BE2C (cell line): ENCODE measurements around the gene EXOC6B.
"Not testable (repeated sequence)": the region's sequence is repeated elsewhere in the genome, so short reads cannot be mapped to it uniquely, and the experiment has no call there.

Source experiments
- DNase-seq: peaks from one replicate; pipeline ENCODE4 v3.0.0-alpha.2; 2020
- H3K27me3 ChIP-seq: fragments of 250-450 bp; sonication (Bioruptor Pico); 2 replicates; pipeline ENCODE4 v1.5.1; 2020; ENCODE audit warnings: mild to moderate bottlenecking
- H3K36me3 ChIP-seq: fragments of 250-450 bp; sonication (Bioruptor Pico); 2 replicates; pipeline ENCODE4 v1.5.1; 2020; ENCODE audit warnings: mild to moderate bottlenecking
- H3K4me1 ChIP-seq: fragments of 250-450 bp; sonication (Bioruptor Pico); 2 replicates; pipeline ENCODE4 v1.5.1; 2020
- H3K4me3 ChIP-seq: 2 replicates; pipeline ENCODE4 v1.5.1; 2011; ENCODE audit warnings: low read depth, low read length
- H3K9me3 ChIP-seq: fragments of 250-450 bp; sonication (Bioruptor Pico); 2 replicates; pipeline ENCODE4 v1.5.1; 2020
- TF ChIP-seq, protein P1 (sequence below): IDR thresholded peaks from 2 replicates; pipeline ENCODE4 v1.5.1; 2012; ENCODE audit warnings: mild to moderate bottlenecking, low read depth, low read length

EXOC6B gene

GRCh38 chr2:72538486-72538885, 287.3 kb downstream of the EXOC6B start:
- DNase-seq: no peak
- Histone ChIP-seq H3K4me1 (no peaks in the 10 kb centered on the region), H3K9me3 (no peaks in the 10 kb centered on the region), H3K4me3 (no peak overlapping the region), H3K36me3 (no peaks in the 10 kb centered on the region), H3K27me3 (no peaks in the 10 kb centered on the region)
- TF ChIP-seq, protein P1, sequence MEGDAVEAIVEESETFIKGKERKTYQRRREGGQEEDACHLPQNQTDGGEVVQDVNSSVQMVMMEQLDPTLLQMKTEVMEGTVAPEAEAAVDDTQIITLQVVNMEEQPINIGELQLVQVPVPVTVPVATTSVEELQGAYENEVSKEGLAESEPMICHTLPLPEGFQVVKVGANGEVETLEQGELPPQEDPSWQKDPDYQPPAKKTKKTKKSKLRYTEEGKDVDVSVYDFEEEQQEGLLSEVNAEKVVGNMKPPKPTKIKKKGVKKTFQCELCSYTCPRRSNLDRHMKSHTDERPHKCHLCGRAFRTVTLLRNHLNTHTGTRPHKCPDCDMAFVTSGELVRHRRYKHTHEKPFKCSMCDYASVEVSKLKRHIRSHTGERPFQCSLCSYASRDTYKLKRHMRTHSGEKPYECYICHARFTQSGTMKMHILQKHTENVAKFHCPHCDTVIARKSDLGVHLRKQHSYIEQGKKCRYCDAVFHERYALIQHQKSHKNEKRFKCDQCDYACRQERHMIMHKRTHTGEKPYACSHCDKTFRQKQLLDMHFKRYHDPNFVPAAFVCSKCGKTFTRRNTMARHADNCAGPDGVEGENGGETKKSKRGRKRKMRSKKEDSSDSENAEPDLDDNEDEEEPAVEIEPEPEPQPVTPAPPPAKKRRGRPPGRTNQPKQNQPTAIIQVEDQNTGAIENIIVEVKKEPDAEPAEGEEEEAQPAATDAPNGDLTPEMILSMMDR: no peak

DNA sequence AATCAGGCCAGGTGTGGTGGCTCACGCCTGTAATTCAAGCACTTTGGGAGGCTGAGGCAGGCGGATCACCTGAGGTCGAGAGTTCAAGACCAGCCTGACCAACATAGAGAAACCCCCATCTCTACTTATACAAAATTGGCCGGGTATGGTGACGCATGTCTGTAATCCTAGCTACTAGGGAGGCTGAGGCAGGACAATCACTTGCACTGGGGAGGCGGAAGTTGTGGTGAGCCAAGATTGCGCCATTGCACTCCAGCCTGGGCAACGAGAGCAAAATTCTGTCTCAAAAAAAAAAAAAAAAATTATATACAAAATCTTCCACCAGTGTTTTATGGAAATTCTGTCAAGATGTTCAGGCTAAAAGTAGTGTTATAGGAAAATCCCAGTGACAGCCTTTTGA, 290.2 kb downstream of the EXOC6B start:
- DNase-seq, H3K4me1 ChIP-seq, H3K9me3 ChIP-seq, H3K27me3 ChIP-seq, H3K4me3 ChIP-seq, H3K36me3 ChIP-seq: not testable (repeated sequence)

GRCh38 chr2:72533765-72534164, 292.1 kb downstream of the EXOC6B start:
- no peaks in the 10 kb centered on the region for H3K4me1 ChIP-seq
- TF ChIP-seq, protein P1: no peak
- no peaks in the 10 kb centered on the region for H3K27me3 ChIP-seq
- H3K9me3 ChIP-seq: no peaks in the 10 kb centered on the region
- H3K4me3 ChIP-seq: no peak overlapping the region
- no peaks in the 10 kb centered on the region for H3K36me3 ChIP-seq
- DNase-seq: no peak

DNA sequence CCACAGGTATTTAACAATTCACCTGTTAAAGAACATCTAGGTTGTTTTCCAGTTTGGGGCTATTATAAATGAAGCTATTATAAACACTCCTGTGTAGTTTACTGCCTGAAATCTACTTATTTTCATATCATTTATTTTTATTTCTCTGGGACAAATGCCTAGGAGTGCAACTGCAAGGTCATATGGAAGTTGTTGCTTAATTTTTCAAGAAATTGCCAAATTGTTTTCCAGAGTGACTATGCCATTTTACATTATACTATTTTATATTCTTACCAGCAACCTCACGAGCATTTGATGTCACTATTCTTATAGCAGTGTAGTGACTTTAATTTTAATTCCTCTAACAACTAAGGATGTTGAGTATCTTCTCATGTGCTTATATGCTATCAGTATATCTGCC, 298.4 kb downstream of the EXOC6B start:
- Histone ChIP-seq H3K9me3 (no peaks in the 10 kb centered on the region), H3K27me3 (no peaks in the 10 kb centered on the region), H3K36me3 (no peaks in the 10 kb centered on the region), H3K4me3 (no peak overlapping the region), H3K4me1 (no peaks in the 10 kb centered on the region)
- TF ChIP-seq, protein P1: no peak
- no peak for DNase-seq

DNA sequence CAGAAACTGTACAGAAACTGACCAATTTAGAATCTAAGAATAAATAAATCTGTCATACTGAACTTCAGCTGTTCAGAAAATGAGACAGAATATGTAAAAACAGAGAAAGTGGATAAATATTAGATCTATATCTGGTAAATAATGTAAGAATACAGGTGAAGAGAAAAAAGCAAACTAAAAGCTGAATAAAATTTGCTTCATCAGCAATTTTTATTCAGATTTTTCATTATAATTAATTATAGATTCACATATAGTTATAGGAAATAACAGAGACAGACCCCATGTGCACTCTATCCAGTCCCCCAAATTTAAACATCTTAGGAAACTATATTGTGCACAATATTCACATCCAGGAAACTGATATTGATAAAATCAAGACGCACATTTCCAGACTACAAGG, 299.2 kb downstream of the EXOC6B start:
- no peaks in the 10 kb centered on the region for H3K9me3 ChIP-seq
- H3K27me3 ChIP-seq: no peaks in the 10 kb centered on the region
- no peak for DNase-seq
- no peak overlapping the region for H3K4me3 ChIP-seq
- TF ChIP-seq, protein P1: no peak
- H3K36me3 ChIP-seq: no peaks in the 10 kb centered on the region
- no peaks in the 10 kb centered on the region for H3K4me1 ChIP-seq

DNA sequence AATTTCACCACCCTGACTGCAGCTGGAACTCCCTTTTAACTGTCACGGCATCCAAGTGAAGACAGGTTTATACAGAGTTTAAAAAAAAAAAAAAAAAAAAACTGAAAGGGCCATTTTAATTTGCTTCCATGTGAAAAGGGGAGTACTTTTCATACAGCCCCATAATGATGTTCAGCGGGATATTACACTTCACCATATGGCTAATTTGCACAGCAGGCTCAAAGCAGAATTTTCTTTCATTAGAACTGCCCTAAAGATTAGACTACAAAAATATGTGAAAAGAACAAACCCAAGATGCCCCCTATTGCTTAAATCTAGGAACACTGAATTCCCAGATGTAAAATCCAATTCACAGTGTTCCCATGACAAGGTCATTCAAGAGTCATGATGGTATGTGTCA, 301.8 kb downstream of the EXOC6B start:
- no peak for DNase-seq
- TF ChIP-seq, protein P1: no peak
- no peaks in the 10 kb centered on the region for H3K4me1 ChIP-seq
- no peaks in the 10 kb centered on the region for H3K36me3 ChIP-seq
- H3K27me3 ChIP-seq: no peaks in the 10 kb centered on the region
- no peak overlapping the region for H3K4me3 ChIP-seq
- no peaks in the 10 kb centered on the region for H3K9me3 ChIP-seq

GRCh38 chr2:72515696-72516095, 310.1 kb downstream of the EXOC6B start:
- H3K4me1 ChIP-seq: no peaks in the 10 kb centered on the region
- TF ChIP-seq, protein P1: no peak
- peak; percentile 13 for DNase-seq
- no peak overlapping the region for H3K4me3 ChIP-seq
- no peaks in the 10 kb centered on the region for H3K27me3 ChIP-seq
- H3K9me3 ChIP-seq: no peaks in the 10 kb centered on the region
- H3K36me3 ChIP-seq: no peaks in the 10 kb centered on the region
